Heart right ventricle (tissue), 16 donors: Measurements from ENCODE around the gene PDE6A. TPM values are rescaled to one million over a fixed set of nuclear protein-coding genes. Genes with fewer than 3 reads are reported as not detected.

Experiments used
- ATAC-seq, 8 donors: fragments of 200-7000 bp; cut with Tn5 transposase; one replicate each; pipeline ENCODE4 v1.9.1; 2020; ENCODE audit warnings: mild to moderate bottlenecking in 8 of 8, moderate library complexity in 8 of 8, moderate number of reproducible peaks in 1 of 8
- DNase-seq, 2 donors: peaks; one replicate each; pipeline ENCODE4 v3.0.0-alpha.2; 2020
- H3K27ac ChIP-seq, 10 donors: fragments of 200-600 bp; sonication (generic) in 2 of 10; one replicate each; pipeline versions ENCODE4 v1.5.0 to v1.8.0; 2020 to 2022; ENCODE audit warnings: mild to moderate bottlenecking in 3 of 10
- H3K27me3 ChIP-seq, 7 donors: fragments of 200-600 bp; one replicate each; pipeline ENCODE4 v1.8.0; 2021 to 2022; ENCODE audit warnings: mild to moderate bottlenecking in 2 of 7
- H3K36me3 ChIP-seq, 9 donors: fragments of 200-600 bp; sonication (generic) in 1 of 9; one replicate each; pipeline versions ENCODE4 v1.5.0 to v1.8.0; 2020 to 2022; ENCODE audit warnings: mild to moderate bottlenecking in 2 of 9
- H3K4me1 ChIP-seq, 9 donors: fragments of 200-600 bp; sonication (generic) in 1 of 9; one replicate each; pipeline versions ENCODE4 v1.5.0 to v1.8.0; 2020 to 2022; ENCODE audit warnings: mild to moderate bottlenecking in 4 of 9
- H3K4me3 ChIP-seq, 10 donors: fragments of 200-600 bp; sonication (generic) in 2 of 10; one replicate each; pipeline versions ENCODE4 v1.5.0 to v1.8.0; 2020 to 2022; ENCODE audit warnings: mild to moderate bottlenecking in 7 of 10, moderate library complexity in 2 of 10
- H3K9me3 ChIP-seq, 11 donors: fragments of 200-600 bp in 10 of 11; sonication (generic) in 2 of 11; one replicate each; pipeline versions ENCODE4 v1.5.0 to v1.8.0; 2013 to 2022; ENCODE audit warnings: mild to moderate bottlenecking in 2 of 11, control low read depth in 1 of 11, moderate library complexity in 1 of 11
- WGBS, 2 donors: extraction: QIAGEN DNeasy Blood & Tissue Kit; methylation state at CpG; one replicate each; pipeline ENCODE4 v1.1.7; 2013; ENCODE audit warnings: inconsistent platforms in 1 of 2; 5-methylcytosine and 5-hydroxymethylcytosine counted together
- intact Hi-C, 10 donors: fragments of 100-400 bp; cut with DNase I; formaldehyde crosslinking; loops; one replicate each; pipeline versions ENCODE4 v1.11.1 to v1.14.2; 2022
- polyA plus RNA-seq, 2 donors: library from polyadenylated mRNA; stranded (reverse); fragments of 200-250 nt; gene quantifications; one replicate each; pipeline ENCODE4 v1.2.3, GENCODE V29; 2013
- total RNA-seq, 10 donors: library from RNA; stranded (reverse); fragmentation: NEBNext Ultra II Directional in 3 of 10; extraction: Animal tissue kit (Norgen Biotek cat#: 25700) in 3 of 10; gene quantifications; one replicate each; pipeline versions ENCODE4 v1.2.1 to v1.2.4, GENCODE V29; 2021 to 2023
- TF ChIP-seq, protein P1 (sequence below), 9 donors: fragments of 200-600 bp; sonication (generic) in 2 of 9; IDR thresholded peaks; one replicate each; pipeline versions ENCODE4 v1.5.0 to v1.8.0; 2021 to 2022; ENCODE audit warnings: antibody characterized with exemption in 9 of 9, mild to moderate bottlenecking in 5 of 9, moderate library complexity in 1 of 9
- donor health status: Arrhythmogenic right ventricular cardiomyopathy.
- donor health status: ischemic (EF 13 %, LVEDD 7.1; RV severe dilation, severe dysfunction).
- donor health status: healthy with polysubstance abuse.
- donor health status: DM: no; HTN: yes; CAD: no.
- donor health status: DM: no; HTN: no; CAD: no.
- donor health status: ischemic (EF 25% LVEDD 6.9; RV normal size, moderate dysfunction).
- donor health status: ischemic (EF 25% LVEDD 5.7; RV mildly dilated, moderate dysfunction).
- donor health status: healthy.
- donor health status: DM: yes; HTN: yes; CAD: no.
- donor health status: Ischemic cardiomyopathy.
- donor health status: ischemic (EF 35%, LVEDD 5.7; RV mildly dilated, moderate dysfunction).
- donor health status: nonischemic (EF 11% LVEDD 7.7; RV severe dilation, severe dysfunction).
- donor health status: DM: yes; HTN: yes; CAD: no.
- donor health status: PGD.
- donor health status: ischemic (EF 29% LVEDD 5.4; RV normal size, mild dysfunction).
- donor health status: nonischemic (EF 23%, LVEDD 6.1; RV moderate dilation, normal function).

PDE6A gene
- total and polyA plus RNA-seq, 12 donors = 0.06 to 0.28 (median 0.17) TPM; not detected in 5

GRCh38 chr5:149939546-149939945 lies 5.0 kb downstream of the PDE6A start:
- TF ChIP-seq, protein P1, sequence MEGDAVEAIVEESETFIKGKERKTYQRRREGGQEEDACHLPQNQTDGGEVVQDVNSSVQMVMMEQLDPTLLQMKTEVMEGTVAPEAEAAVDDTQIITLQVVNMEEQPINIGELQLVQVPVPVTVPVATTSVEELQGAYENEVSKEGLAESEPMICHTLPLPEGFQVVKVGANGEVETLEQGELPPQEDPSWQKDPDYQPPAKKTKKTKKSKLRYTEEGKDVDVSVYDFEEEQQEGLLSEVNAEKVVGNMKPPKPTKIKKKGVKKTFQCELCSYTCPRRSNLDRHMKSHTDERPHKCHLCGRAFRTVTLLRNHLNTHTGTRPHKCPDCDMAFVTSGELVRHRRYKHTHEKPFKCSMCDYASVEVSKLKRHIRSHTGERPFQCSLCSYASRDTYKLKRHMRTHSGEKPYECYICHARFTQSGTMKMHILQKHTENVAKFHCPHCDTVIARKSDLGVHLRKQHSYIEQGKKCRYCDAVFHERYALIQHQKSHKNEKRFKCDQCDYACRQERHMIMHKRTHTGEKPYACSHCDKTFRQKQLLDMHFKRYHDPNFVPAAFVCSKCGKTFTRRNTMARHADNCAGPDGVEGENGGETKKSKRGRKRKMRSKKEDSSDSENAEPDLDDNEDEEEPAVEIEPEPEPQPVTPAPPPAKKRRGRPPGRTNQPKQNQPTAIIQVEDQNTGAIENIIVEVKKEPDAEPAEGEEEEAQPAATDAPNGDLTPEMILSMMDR (IDR thresholded peaks at IDR 0.05) = no peak
- Histone ChIP-seq H3K27ac (no peak overlapping the region), H3K36me3 (no peaks in the 10 kb centered on the region), H3K27me3 (no peaks in the 10 kb centered on the region), H3K9me3 (no peaks in the 10 kb centered on the region), H3K4me1 (peaks cover 0 to 28% (median 12%) of the 10 kb centered on the region in 9 donors), H3K4me3 (no peak overlapping the region)
- DNase-seq (no peak), ATAC-seq (peak in 1 of 8 donors; percentile 36)
- WGBS, 2 donors = 55 to 56% methylated on average over 6 of the region's 6 CpGs
- intact Hi-C loops = no loop called here

- ATAC-seq (peak in 1 of 8 donors; percentile 10), DNase-seq (no peak)
- no peak overlapping the region for H3K27ac ChIP-seq
- 77 to 90% methylated on average over 6 of the region's 6 CpGs for WGBS, 2 donors
- H3K4me3 ChIP-seq = no peak overlapping the region
- H3K4me1 ChIP-seq = peaks cover 0 to 28% (median 12%) of the 10 kb centered on the region in 9 donors
- intact Hi-C loops = no loop called here
- no peaks in the 10 kb centered on the region for H3K9me3 ChIP-seq
- H3K36me3 ChIP-seq = no peaks in the 10 kb centered on the region
- H3K27me3 ChIP-seq = no peaks in the 10 kb centered on the region
- TF ChIP-seq, protein P1 (IDR thresholded peaks at IDR 0.05) = no peak
Observed at GRCh38 chr5:149938791-149939358, 5.7 kb downstream of the PDE6A start.

DNA sequence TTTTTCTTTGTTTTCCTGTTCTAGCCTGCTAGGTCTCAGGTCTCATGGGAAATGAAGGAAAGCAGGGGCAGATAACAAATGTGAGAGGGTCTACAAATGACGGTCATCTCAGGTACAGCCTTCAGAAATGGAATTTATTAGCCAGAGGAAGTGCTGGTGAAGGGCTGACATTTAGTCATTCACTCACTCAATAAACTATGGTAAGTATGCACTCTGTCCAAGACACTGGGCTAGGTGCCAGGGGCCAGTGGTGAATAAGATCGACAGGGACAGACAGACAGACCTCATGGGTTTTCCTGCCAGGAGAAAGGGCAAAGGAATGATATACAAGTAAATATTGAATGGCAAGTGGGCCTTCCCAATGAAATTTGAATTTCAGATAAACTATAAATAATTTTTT lies 6.3 kb downstream of the PDE6A start:
- Histone ChIP-seq H3K27ac (peak overlapping the region in 1 of 10 donors; percentile 9), H3K4me3 (no peak overlapping the region), H3K4me1 (peaks cover 0 to 28% (median 12%) of the 10 kb centered on the region in 9 donors), H3K9me3 (no peaks in the 10 kb centered on the region), H3K36me3 (no peaks in the 10 kb centered on the region), H3K27me3 (peaks cover 0 to 3% (median 0%) of the 10 kb centered on the region in 7 donors)
- ATAC-seq = peak; percentile 38 to 87 (median 74)
- TF ChIP-seq, protein P1 (IDR thresholded peaks at IDR 0.05) = no peak
- DNase-seq = peak; percentile 49 to 64
- intact Hi-C loops = no loop called here
- 10 to 21% methylated on average over 2 of the region's 2 CpGs for WGBS, 2 donors

- intact Hi-C loops = no loop called here
- H3K27ac ChIP-seq = no peak overlapping the region
- H3K36me3 ChIP-seq = no peaks in the 10 kb centered on the region
- no peaks in the 10 kb centered on the region for H3K9me3 ChIP-seq
- no peak for ATAC-seq
- TF ChIP-seq, protein P1 (IDR thresholded peaks at IDR 0.05) = no peak
- DNase-seq = no peak
- peaks cover 0 to 28% (median 12%) of the 10 kb centered on the region in 9 donors for H3K4me1 ChIP-seq
- H3K27me3 ChIP-seq = peaks cover 0 to 3% (median 0%) of the 10 kb centered on the region in 7 donors
- H3K4me3 ChIP-seq = no peak overlapping the region
- 90 to 91% methylated on average over 1 of the region's 1 CpG for WGBS, 2 donors
Observed at GRCh38 chr5:149937610-149938009, 7.0 kb downstream of the PDE6A start.
